ENCODE results near the gene TMIGD1.

DNA sequence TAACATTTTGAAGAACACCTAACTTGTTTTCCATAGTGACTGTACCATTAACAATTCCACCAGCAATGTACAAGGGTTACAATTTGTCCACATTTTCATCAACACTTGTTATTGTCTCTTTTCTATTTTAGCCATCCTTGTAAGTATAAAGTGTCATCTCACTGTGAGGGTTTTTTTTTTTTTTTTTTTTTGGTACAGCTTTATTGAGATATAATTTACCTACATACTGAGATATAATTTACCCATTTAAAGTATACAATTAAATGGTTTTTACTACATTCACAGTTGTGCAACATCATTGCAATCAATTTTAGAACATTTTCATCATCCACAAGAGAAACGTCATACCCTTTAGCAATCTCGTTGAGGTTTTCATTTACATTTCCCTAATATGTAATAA lies 17.9 kb upstream of the TMIGD1 start:
- TF ChIP-seq, protein P1, sequence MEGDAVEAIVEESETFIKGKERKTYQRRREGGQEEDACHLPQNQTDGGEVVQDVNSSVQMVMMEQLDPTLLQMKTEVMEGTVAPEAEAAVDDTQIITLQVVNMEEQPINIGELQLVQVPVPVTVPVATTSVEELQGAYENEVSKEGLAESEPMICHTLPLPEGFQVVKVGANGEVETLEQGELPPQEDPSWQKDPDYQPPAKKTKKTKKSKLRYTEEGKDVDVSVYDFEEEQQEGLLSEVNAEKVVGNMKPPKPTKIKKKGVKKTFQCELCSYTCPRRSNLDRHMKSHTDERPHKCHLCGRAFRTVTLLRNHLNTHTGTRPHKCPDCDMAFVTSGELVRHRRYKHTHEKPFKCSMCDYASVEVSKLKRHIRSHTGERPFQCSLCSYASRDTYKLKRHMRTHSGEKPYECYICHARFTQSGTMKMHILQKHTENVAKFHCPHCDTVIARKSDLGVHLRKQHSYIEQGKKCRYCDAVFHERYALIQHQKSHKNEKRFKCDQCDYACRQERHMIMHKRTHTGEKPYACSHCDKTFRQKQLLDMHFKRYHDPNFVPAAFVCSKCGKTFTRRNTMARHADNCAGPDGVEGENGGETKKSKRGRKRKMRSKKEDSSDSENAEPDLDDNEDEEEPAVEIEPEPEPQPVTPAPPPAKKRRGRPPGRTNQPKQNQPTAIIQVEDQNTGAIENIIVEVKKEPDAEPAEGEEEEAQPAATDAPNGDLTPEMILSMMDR (IDR thresholded peaks at IDR 0.05): no peak
- TF ChIP-seq EZH2phosphoT487 (IDR thresholded peaks at IDR 0.05): no peak
- TF ChIP-seq EZH2 (IDR thresholded peaks at IDR 0.05): no peak

Measured in neural progenitor cell (in vitro differentiated cells).